NOMO-1 treated with dmso at 0.1 percent for 144 hours (cell line): ENCODE data around the gene AP4M1.

Source experiments
- DNase-seq: peaks from one replicate; lab custom pipeline; 2025; ENCODE audit not compliant: unreplicated experiment; lab: John Stamatoyannopoulos, UW

Gene AP4M1

GRCh38 chr7:100157069-100157333 lies 55.6 kb downstream of the AP4M1 start:
- DNase-seq: no peak

- no peak for DNase-seq
Measured at GRCh38 chr7:100157334-100158228, 56.1 kb downstream of the AP4M1 start.
